Activated CD4-positive, alpha-beta T cell treated with anti-CD3 and anti-CD28 coated beads, Interleukin-2, amount 10 ng/mL, durations not matched to agents 7 days and 5 days (primary cell): ENCODE results near the gene CLK1. TPM values are rescaled to one million over a fixed set of nuclear protein-coding genes. Genes with fewer than 3 reads are reported as not detected.

Experiments
- CTCF ChIA-PET: fragments of 350-600 bp; sonication (Branson Sonifier 250); formaldehyde crosslinking; loops from one replicate; lab custom pipeline; 2021; ENCODE audit warnings: antibody characterized with exemption; lab: Charles Lee
- POLR2A ChIA-PET: fragments of 350-600 bp; sonication (Branson Sonifier 250); formaldehyde crosslinking; loops from one replicate; lab custom pipeline; 2021; ENCODE audit warnings: antibody characterized with exemption; lab: Charles Lee
- DNase-seq: peaks from one replicate; pipeline ENCODE4 v3.0.0-alpha.2; 2020
- H3K27ac Mint-ChIP-seq: one replicate; pipeline ENCODE4 v1.8.0; 2021; ENCODE audit warnings: mild to moderate bottlenecking, moderate library complexity, mixed read lengths
- H3K27me3 Mint-ChIP-seq: one replicate; pipeline ENCODE4 v1.8.0; 2021; ENCODE audit warnings: mixed read lengths
- H3K36me3 Mint-ChIP-seq: one replicate; pipeline ENCODE4 v1.8.0; 2021; ENCODE audit warnings: low read depth, mixed read lengths
- H3K4me1 Mint-ChIP-seq: one replicate; pipeline ENCODE4 v1.8.0; 2021; ENCODE audit warnings: mixed read lengths
- H3K4me3 Mint-ChIP-seq: one replicate; pipeline ENCODE4 v1.8.0; 2021; ENCODE audit warnings: mild to moderate bottlenecking, moderate library complexity, mixed read lengths
- H3K9me3 Mint-ChIP-seq: one replicate; pipeline ENCODE4 v1.8.0; 2021; ENCODE audit warnings: mixed read lengths
- total RNA-seq, 2 experiments: library from RNA; stranded (reverse); gene quantifications; one replicate each; pipeline ENCODE4 v1.2.3, GENCODE V29; 2021

CLK1 gene
- total RNA-seq, 2 experiments from 2014 or later, result 120 to 142 TPM

DNA sequence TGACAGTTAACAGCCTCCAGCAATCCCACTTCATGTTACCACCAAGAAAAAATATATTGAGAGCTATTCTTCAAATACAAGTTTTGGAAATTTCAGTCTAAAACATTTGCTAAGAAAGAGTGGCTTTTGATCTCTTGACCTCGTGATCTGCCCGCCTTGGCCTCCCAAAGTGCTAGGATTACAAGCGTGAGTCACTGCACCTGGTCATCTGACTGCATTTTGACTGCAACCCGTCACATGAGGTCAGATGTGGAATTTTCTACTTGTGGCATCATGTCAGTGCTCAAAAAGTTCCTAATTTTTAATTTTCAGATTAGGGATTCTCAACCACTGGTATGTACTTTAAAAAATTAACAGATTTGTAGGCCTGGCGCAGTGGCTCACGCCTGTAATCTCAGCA, 9.1 kb upstream of the CLK1 start:
- H3K27me3 Mint-ChIP-seq, result no peaks in the 10 kb centered on the region
- DNase-seq, result no peak
- H3K27ac Mint-ChIP-seq, result no peak overlapping the region
- H3K36me3 Mint-ChIP-seq, result peaks cover 54% of the 10 kb centered on the region
- peaks cover 21% of the 10 kb centered on the region for H3K4me1 Mint-ChIP-seq
- no peak overlapping the region for H3K4me3 Mint-ChIP-seq
- ChIA-PET POLR2A (no interaction called here), CTCF (interaction anchor here (1.5 kb wide), 1 partner anchor 10 kb away, joined by 4 read pairs; the partner anchor contains the start of gene CLK1)
- no peaks in the 10 kb centered on the region for H3K9me3 Mint-ChIP-seq

DNA sequence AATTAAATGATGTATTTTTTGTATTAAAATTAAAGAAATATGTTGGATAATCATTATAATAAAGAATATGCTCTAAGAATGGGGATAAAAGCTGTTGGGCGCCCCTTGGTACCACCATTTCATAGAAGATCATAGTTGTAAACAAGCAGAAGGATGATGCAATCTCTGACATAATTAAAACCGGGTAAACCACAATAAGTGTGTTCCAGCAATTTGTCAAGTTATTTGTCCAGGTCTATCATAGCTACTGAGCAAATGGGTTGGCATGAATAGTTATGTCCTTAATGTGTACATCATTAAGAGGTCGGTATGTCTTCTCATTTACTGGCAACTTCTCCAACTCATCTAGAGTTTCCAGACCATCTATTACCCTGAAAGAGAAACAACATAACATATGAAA, 6.7 kb upstream of the CLK1 start:
- no peak overlapping the region for H3K27ac Mint-ChIP-seq
- DNase-seq, result no peak
- CTCF ChIA-PET, result interaction anchor here (1.3 to 2.1 kb wide), 2 partner anchors 12 to 18 kb away, joined by 3 to 6 read pairs; partner anchors contain the start of genes NIF3L1 and PPIL3
- H3K9me3 Mint-ChIP-seq, result no peaks in the 10 kb centered on the region
- no peak overlapping the region for H3K4me3 Mint-ChIP-seq
- peaks cover 55% of the 10 kb centered on the region for H3K36me3 Mint-ChIP-seq
- H3K4me1 Mint-ChIP-seq, result peaks cover 28% of the 10 kb centered on the region
- POLR2A ChIA-PET, result no interaction called here
- no peaks in the 10 kb centered on the region for H3K27me3 Mint-ChIP-seq

DNA sequence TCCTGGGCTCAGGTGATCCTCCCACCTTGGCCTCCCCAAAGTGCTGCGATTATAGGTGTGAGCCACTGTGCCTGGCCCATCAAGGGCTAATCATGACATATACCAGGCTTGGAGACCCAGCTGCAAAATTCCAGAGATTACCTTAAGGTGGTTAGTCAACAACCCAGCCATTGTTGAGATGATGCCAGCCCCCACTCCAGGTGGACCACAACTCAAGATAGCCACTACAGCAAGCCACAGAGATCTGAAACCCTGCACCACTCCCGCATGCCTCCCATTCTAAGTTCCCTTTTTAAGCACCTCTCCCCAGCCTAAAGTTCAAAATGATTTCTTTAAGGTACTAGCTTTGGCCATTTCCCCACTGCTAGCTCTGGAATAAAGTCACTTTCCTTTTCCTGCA, 4.6 kb upstream of the CLK1 start:
- Mint-ChIP-seq H3K27me3 (no peaks in the 10 kb centered on the region), H3K36me3 (peaks cover 40% of the 10 kb centered on the region), H3K4me1 (peaks cover 34% of the 10 kb centered on the region), H3K9me3 (no peaks in the 10 kb centered on the region), H3K27ac (peak overlapping the region; percentile 47), H3K4me3 (no peak overlapping the region)
- POLR2A ChIA-PET, result interaction anchor here (0.6 kb wide), 1 partner anchor 20 kb away, joined by 3 read pairs; the partner anchor contains the start of genes NIF3L1 and PPIL3
- CTCF ChIA-PET, result interaction anchor here (0.7 to 1.7 kb wide), 4 partner anchors 9 to 363 kb away, joined by 3 to 5 read pairs (median 4); partner anchors contain the start of genes NIF3L1 and PPIL3
- no peak for DNase-seq

DNA sequence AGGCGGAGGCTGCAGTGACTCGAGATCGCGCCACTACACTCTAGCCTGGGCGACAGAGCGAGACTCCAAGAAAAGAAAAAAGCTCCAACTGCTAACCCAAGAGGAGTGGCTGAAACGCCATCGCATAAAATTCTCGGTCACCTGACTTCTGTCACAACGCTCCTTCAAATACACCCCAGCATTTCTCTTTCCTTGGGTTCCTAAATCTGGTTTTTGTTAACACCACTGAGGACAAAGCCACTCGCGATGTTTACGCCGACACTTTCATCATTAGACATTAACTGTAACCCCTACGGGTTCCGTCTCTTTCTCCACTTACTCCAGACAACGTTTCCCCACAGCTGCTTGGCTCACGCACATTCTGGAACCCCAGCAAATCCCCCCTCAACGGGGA, 679 bp downstream of the CLK1 start:
- CTCF ChIA-PET, result interaction anchor here (1.0 to 2.6 kb wide), 10 partner anchors 10 to 588 kb away, joined by 3 to 11 read pairs (median 4); partner anchors contain the start of genes STRADB and TRAK2
- Mint-ChIP-seq H3K27ac (peak overlapping the region; percentile 100), H3K27me3 (no peaks in the 10 kb centered on the region), H3K9me3 (no peaks in the 10 kb centered on the region), H3K4me1 (peaks cover 44% of the 10 kb centered on the region), H3K36me3 (peaks cover 58% of the 10 kb centered on the region), H3K4me3 (peak overlapping the region; percentile 90)
- peak; percentile 46 for DNase-seq
- POLR2A ChIA-PET, result interaction anchor here (0.8 to 1.8 kb wide), 3 partner anchors 24 to 92 kb away, joined by 3 to 9 read pairs (median 4); partner anchors contain the start of genes NIF3L1 and PPIL3

DNA sequence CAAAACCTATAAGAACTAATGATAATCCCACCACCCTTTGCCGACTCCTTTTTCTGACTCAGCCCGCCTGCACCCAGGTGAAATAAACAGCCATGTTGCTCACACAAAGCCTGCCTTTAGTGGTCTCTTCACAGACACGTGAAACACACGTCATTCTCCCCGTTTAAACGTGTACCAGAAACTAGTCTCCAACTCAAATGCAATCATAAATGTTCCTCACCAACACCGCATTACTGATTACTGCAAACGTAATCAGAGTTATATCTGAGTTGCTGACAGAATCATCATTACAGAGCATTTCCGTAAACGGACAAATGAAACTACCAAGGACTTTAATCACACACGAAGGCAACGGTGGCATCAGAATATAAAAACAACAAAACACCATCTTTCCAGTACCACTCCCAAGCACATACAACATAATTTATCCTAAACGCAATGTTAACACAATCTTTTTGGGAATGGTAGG, 1.9 kb downstream of the CLK1 start:
- Mint-ChIP-seq H3K4me1 (peaks cover 51% of the 10 kb centered on the region), H3K27me3 (no peaks in the 10 kb centered on the region), H3K4me3 (peak overlapping the region; percentile 90), H3K36me3 (peaks cover 65% of the 10 kb centered on the region), H3K27ac (peak overlapping the region; percentile 100), H3K9me3 (no peaks in the 10 kb centered on the region)
- POLR2A ChIA-PET, result interaction anchor here (0.7 kb wide), 1 partner anchor 71 kb away, joined by 6 read pairs; no protein-coding TSS in a partner anchor
- DNase-seq, result peak; percentile 75
- CTCF ChIA-PET, result no interaction called here

DNA sequence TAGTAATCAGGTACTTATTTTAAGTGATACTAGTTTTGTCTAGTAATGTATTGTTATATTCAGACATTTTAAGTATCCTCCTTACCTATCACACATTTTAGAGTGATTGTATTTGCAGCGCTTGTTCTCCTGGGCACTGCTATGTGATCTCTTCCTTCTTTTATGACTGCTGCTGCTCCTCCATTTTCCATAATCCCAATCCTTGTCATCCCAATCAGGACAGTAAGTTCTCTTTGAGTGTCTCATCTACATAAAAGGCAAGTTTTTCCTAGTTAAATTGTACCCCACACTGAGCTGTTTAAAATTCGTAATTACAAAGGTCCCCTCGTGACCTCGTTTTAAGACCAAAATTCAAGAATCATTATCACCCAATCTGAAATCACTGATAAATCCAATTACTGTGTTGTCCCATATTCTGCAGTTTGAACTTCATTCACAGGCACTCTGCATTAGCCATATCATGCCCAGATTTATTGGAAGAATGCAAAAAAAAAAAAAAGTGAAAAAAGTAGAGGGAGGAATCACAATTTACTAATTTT, 2.8 kb downstream of the CLK1 start:
- Mint-ChIP-seq H3K27me3 (no peaks in the 10 kb centered on the region), H3K36me3 (peaks cover 70% of the 10 kb centered on the region), H3K4me1 (peaks cover 49% of the 10 kb centered on the region), H3K4me3 (peak overlapping the region; percentile 90), H3K9me3 (no peaks in the 10 kb centered on the region), H3K27ac (peak overlapping the region; percentile 100)
- no peak for DNase-seq
- ChIA-PET CTCF (interaction anchor here (0.7 to 1.1 kb wide), 4 partner anchors 31 to 370 kb away, joined by 3 to 5 read pairs (median 4); no protein-coding TSS in a partner anchor), POLR2A (interaction anchor here (0.7 kb wide), 1 partner anchor 70 kb away, joined by 6 read pairs; no protein-coding TSS in a partner anchor)

DNA sequence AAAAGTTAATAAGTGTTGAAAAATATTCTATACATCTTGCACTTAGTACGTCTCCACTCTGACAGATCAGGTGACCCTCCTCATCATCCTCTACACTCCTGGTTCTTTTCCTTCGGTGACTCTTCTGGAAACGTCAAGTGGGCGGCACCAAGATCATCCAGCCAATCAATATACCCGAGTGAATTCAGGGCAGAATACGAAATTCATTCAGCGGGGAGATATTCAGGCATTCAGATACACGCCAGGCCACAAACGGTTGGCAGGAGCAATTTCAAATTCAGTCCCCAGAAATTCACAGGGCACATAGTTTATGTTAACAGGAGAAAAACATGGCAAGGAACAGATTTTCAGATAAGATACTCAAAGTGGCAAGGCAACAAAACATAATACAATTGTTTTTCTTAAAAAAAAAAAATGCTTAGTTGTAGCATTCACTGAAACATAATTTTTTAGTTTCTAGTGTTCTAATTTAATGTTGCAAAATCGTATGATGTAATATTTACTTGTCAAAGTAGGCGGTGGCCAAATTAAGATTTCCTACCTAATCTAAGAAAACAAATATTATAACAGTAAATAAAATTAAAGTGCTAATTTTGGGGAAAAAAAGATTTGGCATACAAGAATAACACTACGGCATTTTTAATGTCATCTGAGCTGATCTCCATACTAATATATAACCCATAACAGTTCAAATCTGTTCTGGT, 4.2 kb downstream of the CLK1 start:
- CTCF ChIA-PET, result interaction anchor here (1.0 to 2.0 kb wide), 4 partner anchors 15 to 41 kb away, joined by 3 to 5 read pairs (median 4); no protein-coding TSS in a partner anchor
- H3K4me1 Mint-ChIP-seq, result peaks cover 52% of the 10 kb centered on the region

DNA sequence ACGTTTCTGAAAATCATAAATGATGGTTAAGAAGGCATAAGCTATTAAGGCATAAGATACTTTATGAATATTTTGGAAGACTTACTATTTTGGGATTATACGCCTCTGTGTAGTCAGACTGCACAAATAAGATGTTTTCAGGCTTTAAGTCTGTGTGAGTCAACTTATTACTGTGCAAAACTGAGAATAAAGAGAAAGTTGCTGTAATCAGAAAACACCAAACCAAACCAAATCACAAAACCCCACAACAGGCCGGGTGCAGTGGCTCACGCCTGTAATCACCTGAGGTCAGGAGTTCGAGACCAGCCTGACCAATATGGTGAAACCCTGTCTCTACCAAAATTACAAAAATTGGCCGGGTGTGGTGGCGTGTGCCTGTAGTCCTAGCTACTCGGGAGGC, 7.7 kb downstream of the CLK1 start:
- POLR2A ChIA-PET, result no interaction called here
- CTCF ChIA-PET, result interaction anchor here (1.1 to 2.6 kb wide), 3 partner anchors 8 to 41 kb away, joined by 3 to 13 read pairs (median 3); no protein-coding TSS in a partner anchor
- no peaks in the 10 kb centered on the region for H3K9me3 Mint-ChIP-seq
- peaks cover 84% of the 10 kb centered on the region for H3K36me3 Mint-ChIP-seq
- no peak overlapping the region for H3K4me3 Mint-ChIP-seq
- H3K27me3 Mint-ChIP-seq, result no peaks in the 10 kb centered on the region
- H3K27ac Mint-ChIP-seq, result no peak overlapping the region
- DNase-seq, result no peak
- peaks cover 42% of the 10 kb centered on the region for H3K4me1 Mint-ChIP-seq

More for the DNA sequence above, 4.2 kb downstream of the CLK1 start:
- peak overlapping the region; percentile 81 for H3K27ac Mint-ChIP-seq
- POLR2A ChIA-PET, result no interaction called here
- H3K27me3 Mint-ChIP-seq, result no peaks in the 10 kb centered on the region
- peak; percentile 29 for DNase-seq
- H3K9me3 Mint-ChIP-seq, result no peaks in the 10 kb centered on the region
- H3K36me3 Mint-ChIP-seq, result peaks cover 78% of the 10 kb centered on the region
- H3K4me3 Mint-ChIP-seq, result peak overlapping the region; percentile 90

DNA sequence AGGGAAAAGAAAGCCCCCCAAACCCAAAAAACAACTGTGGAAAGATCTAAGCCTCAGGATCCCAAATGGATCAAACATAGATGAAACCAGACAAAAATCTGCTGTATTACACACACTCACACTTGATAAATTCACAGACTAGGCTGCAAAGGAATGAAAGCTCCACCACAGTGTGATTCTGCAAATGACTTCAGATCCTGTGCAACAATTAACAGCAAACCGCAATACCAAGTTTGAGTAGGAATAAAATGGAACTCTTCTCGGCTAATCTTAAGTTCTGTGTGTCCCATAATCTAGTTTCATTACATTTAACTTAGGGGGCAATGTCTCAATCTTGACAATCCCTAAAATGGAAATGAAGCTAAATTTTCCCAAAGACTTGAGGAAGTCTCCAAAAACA, 11.9 kb downstream of the CLK1 start:
- Mint-ChIP-seq H3K4me1 (peaks cover 8% of the 10 kb centered on the region), H3K27me3 (no peaks in the 10 kb centered on the region), H3K4me3 (no peak overlapping the region), H3K36me3 (peaks cover 62% of the 10 kb centered on the region), H3K9me3 (no peaks in the 10 kb centered on the region), H3K27ac (no peak overlapping the region)
- ChIA-PET CTCF (interaction anchor here (0.6 to 1.0 kb wide), 4 partner anchors 11 to 151 kb away, joined by 3 read pairs; partner anchors contain the start of gene CLK1), POLR2A (no interaction called here)
- DNase-seq, result no peak

DNA sequence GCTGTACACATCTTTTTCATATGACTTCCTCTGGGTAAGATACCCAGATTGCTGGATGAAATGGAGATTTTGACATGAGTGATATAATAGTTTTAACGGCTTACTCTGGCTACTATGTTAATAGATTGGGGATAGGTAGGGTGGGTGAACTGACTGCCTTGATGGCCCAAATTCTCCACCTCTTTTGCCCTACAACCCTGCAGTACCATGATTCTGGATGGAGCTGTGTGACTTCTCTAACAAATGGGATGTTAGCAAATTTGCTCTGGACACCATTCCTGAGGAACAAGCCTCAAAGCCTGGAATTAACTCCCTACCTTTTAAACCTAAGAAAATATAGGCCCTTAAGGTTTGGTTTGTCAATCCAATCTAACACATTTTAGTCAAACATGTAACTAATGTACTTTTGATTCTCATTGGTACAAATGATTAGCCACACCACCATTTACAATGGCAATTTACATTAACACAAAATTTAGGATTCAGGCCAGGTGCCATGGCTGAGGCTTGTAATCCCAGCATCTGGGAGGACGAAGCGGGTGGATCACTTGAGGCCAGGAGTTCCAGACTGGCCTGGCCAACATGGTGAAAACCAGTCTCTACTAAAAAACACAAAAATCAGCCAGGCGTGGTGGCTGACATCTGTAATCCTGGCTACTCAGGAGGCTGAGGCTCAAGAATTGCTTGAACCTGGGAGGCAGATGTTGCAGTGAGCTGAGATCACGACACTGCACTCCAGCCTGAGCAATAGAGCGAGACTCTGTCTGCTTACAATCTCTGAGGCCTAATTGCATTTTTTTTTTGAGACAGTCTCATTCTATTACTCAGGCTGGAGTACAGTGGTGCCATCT, 12.8 kb downstream of the CLK1 start:
- no peaks in the 10 kb centered on the region for H3K27me3 Mint-ChIP-seq
- no peaks in the 10 kb centered on the region for H3K9me3 Mint-ChIP-seq
- ChIA-PET CTCF (interaction anchor here (0.6 to 1.2 kb wide), 3 partner anchors 10 to 428 kb away, joined by 3 read pairs; partner anchors contain the start of gene CLK1), POLR2A (no interaction called here)
- H3K27ac Mint-ChIP-seq, result no peak overlapping the region
- peaks cover 52% of the 10 kb centered on the region for H3K36me3 Mint-ChIP-seq
- no peak for DNase-seq
- H3K4me3 Mint-ChIP-seq, result no peak overlapping the region
- H3K4me1 Mint-ChIP-seq, result peaks cover 5% of the 10 kb centered on the region

DNA sequence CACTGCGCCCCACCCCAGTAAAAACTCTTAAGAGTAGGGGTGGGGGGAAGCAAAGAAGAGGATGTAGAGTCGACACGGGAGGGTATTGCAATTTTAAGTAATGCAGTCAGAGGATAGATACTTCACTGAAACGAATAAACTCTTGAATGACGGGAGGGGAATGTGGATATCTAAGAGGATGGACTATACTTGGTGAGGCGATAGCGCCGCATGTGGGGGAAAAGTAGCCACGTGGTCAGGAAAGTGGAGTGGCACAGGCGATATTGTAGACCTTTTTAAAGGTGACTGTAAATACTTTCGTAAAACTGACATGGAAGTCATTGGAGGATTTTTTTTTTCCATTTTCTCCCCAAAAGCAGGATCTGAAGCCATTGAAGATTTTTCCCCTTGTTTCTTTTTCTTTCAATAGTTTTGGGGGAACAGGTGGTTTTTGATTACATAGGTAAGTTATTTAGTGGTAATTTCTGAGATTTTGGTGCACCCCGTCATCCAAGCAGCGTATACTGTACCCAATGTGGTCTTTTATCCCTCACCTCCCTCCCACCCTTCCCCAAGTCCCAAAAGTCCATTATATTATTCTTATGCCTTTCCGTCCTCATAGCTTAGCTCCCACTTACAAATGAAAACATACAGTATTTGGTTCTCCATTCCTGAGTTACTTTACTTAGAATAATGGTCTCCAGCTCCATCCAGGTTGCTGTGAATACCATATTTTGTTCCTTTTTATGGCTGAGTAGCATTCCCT, 13.8 kb downstream of the CLK1 start:
- ChIA-PET POLR2A (interaction anchor here (1.1 kb wide), 1 partner anchor 8 kb away, joined by 3 read pairs; no protein-coding TSS in a partner anchor), CTCF (interaction anchor here (1.0 to 2.4 kb wide), 3 partner anchors 8 to 19 kb away, joined by 3 to 13 read pairs (median 3); no protein-coding TSS in a partner anchor)
- Mint-ChIP-seq H3K27ac (peak overlapping the region; percentile 22), H3K27me3 (no peaks in the 10 kb centered on the region), H3K4me1 (no peaks in the 10 kb centered on the region), H3K36me3 (peaks cover 46% of the 10 kb centered on the region), H3K9me3 (no peaks in the 10 kb centered on the region), H3K4me3 (no peak overlapping the region)
- DNase-seq, result no peak
